Measurements from ENCODE around the gene BRD1. TPM values are rescaled to one million over a fixed set of nuclear protein-coding genes. Genes with fewer than 3 reads are reported as not detected.

The BRD1 gene
- polyA plus RNA-seq, 3 donors: 0.61 to 13.8 (median 0.86) TPM

DNA sequence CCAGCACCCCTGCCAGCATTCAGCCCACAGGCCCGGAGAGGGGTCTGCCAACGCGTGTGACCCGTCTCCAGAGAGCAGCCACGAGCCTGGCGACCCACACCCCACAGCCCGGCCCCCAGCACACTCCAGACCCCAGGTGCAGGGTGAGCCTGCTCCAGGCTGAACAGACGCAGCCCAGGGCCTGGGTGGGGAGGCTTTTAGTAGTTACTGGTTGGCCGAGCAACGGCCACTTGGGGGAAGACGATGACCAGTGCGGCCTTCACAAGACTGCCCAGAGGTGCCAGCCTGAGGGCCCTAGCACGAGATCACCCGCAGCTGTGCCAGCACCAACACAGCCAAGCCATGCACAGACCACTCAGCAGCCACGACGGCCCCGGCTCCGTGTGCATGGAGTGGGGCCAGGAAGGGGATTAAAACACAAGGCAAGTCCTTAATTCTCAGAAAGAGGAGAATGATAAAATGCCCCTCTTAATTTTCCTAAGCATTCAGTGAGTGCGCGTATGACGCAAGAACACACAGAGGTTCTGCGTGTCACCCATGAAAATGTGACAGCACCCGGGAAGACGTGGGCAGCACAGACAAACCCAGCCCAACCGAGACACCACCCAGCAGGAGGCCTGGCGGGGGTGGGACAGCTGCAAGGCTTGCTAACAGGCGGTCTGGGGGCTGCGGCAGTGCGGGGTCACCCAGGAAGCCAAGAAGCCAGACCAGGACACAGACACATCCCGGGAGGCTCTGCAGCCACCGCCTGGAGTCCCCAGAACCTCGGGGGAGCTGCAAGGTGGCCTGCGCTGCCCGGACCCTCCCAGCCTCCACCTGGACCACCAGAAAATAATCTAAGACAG, 47.6 kb downstream of the BRD1 start:
- WGBS (ENCODE audit: insufficient coverage): 77% methylated on average over 12 of the region's 34 CpGs
- no peak for DNase-seq
- H3K9me3 Mint-ChIP-seq: peaks cover 0 to 2% (median 0%) of the 10 kb centered on the region in 7 donors
- intact Hi-C loops (cut with micrococcal nuclease): no loop called here
- no peak overlapping the region for H3K27ac ChIP-seq (ENCODE audit: low read depth in 1 of 2, low read length in 2 of 2)
- peaks cover 0 to 2% (median 0%) of the 10 kb centered on the region in 3 donors for H3K27me3 Mint-ChIP-seq (ENCODE audit: low read depth in 3 of 3)
- H3K4me1 ChIP-seq (ENCODE audit: control insufficient read depth in 1 of 2, insufficient read depth in 2 of 2, low read length in 2 of 2): no peaks in the 10 kb centered on the region
- H4K20me1 ChIP-seq (ENCODE audit: insufficient read depth, low read length): peaks cover 91% of the 10 kb centered on the region
- peaks cover 51% of the 10 kb centered on the region for H3K79me2 ChIP-seq (ENCODE audit: insufficient read depth, low read length)
- no peak overlapping the region for H3K4me2 ChIP-seq (replicated peaks; ENCODE audit: extremely low read depth, low read length, poor library complexity, severe bottlenecking)
- peak overlapping the region in 2 of 7 donors; percentile 36 for H3K27ac Mint-ChIP-seq
- H3K27me3 ChIP-seq (ENCODE audit: control insufficient read depth in 2 of 2, insufficient read depth in 2 of 2, low read length in 2 of 2): no peaks in the 10 kb centered on the region
- TF ChIP-seq, protein P1, sequence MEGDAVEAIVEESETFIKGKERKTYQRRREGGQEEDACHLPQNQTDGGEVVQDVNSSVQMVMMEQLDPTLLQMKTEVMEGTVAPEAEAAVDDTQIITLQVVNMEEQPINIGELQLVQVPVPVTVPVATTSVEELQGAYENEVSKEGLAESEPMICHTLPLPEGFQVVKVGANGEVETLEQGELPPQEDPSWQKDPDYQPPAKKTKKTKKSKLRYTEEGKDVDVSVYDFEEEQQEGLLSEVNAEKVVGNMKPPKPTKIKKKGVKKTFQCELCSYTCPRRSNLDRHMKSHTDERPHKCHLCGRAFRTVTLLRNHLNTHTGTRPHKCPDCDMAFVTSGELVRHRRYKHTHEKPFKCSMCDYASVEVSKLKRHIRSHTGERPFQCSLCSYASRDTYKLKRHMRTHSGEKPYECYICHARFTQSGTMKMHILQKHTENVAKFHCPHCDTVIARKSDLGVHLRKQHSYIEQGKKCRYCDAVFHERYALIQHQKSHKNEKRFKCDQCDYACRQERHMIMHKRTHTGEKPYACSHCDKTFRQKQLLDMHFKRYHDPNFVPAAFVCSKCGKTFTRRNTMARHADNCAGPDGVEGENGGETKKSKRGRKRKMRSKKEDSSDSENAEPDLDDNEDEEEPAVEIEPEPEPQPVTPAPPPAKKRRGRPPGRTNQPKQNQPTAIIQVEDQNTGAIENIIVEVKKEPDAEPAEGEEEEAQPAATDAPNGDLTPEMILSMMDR (IDR thresholded peaks at IDR 0.05): no peak
- no peak overlapping the region for H3K4me3 Mint-ChIP-seq
- no peak overlapping the region for H2AFZ ChIP-seq (ENCODE audit: insufficient read depth, low read depth, low read length, poor library complexity, severe bottlenecking)
- no peak overlapping the region for H3K9ac ChIP-seq (ENCODE audit: insufficient read depth, low read length, poor library complexity, severe bottlenecking)
- no peaks in the 10 kb centered on the region for H3K4me1 Mint-ChIP-seq
- H3K9me3 ChIP-seq (replicated peaks in 1 of 2; ENCODE audit: control insufficient read depth in 1 of 2, insufficient read depth in 1 of 2, low read length in 2 of 2): no peaks in the 10 kb centered on the region
- peaks cover 77 to 91% of the 10 kb centered on the region in 2 donors for H3K36me3 ChIP-seq (replicated peaks in 1 of 2; ENCODE audit: control insufficient read depth in 1 of 2, insufficient read depth in 2 of 2, low read length in 2 of 2)
- H3K36me3 Mint-ChIP-seq: peaks cover 58 to 92% of the 10 kb centered on the region in 2 donors
- no peak overlapping the region for H3K4me3 ChIP-seq (replicated peaks in 1 of 3; ENCODE audit: low read depth in 2 of 3, low read length in 3 of 3)

DNA sequence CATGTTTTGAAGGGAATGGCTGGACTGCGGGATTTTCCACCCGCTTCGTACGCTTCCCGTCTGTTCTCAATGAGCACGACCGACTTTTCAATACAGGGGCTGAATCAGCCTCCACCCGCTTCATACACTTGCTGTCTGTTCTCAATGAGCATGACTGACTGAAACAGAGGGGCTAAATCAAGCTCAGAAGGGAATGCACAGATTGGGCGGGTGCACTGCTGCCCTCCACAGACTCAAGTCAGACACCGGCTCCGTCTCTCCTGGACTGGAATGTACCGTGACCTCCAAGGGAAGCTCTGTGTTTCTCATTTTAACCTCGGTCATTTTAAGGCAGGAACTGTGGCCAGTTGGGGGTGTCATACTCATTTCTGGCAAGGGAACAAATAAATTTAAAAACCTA, 48.5 kb downstream of the BRD1 start:
- Histone ChIP-seq H3K27ac (ENCODE audit: low read depth in 1 of 2, low read length in 2 of 2) (no peak overlapping the region), H3K4me1 (ENCODE audit: control insufficient read depth in 1 of 2, insufficient read depth in 2 of 2, low read length in 2 of 2) (no peaks in the 10 kb centered on the region), H3K9me3 (replicated peaks in 1 of 2; ENCODE audit: control insufficient read depth in 1 of 2, insufficient read depth in 1 of 2, low read length in 2 of 2) (no peaks in the 10 kb centered on the region), H3K4me2 (replicated peaks; ENCODE audit: extremely low read depth, low read length, poor library complexity, severe bottlenecking) (no peak overlapping the region), H3K27me3 (ENCODE audit: control insufficient read depth in 2 of 2, insufficient read depth in 2 of 2, low read length in 2 of 2) (no peaks in the 10 kb centered on the region), H3K9ac (ENCODE audit: insufficient read depth, low read length, poor library complexity, severe bottlenecking) (no peak overlapping the region), H3K4me3 (replicated peaks in 1 of 3; ENCODE audit: low read depth in 2 of 3, low read length in 3 of 3) (no peak overlapping the region), H2AFZ (ENCODE audit: insufficient read depth, low read depth, low read length, poor library complexity, severe bottlenecking) (no peak overlapping the region), H4K20me1 (ENCODE audit: insufficient read depth, low read length) (peaks cover 91% of the 10 kb centered on the region), H3K79me2 (ENCODE audit: insufficient read depth, low read length) (peaks cover 42% of the 10 kb centered on the region), H3K36me3 (replicated peaks in 1 of 2; ENCODE audit: control insufficient read depth in 1 of 2, insufficient read depth in 2 of 2, low read length in 2 of 2) (peaks cover 77 to 91% of the 10 kb centered on the region in 2 donors)
- Mint-ChIP-seq H3K4me3 (no peak overlapping the region), H3K27me3 (ENCODE audit: low read depth in 3 of 3) (peaks cover 0 to 2% (median 0%) of the 10 kb centered on the region in 3 donors), H3K4me1 (no peaks in the 10 kb centered on the region), H3K9me3 (peaks cover 0 to 2% (median 0%) of the 10 kb centered on the region in 7 donors), H3K27ac (peak overlapping the region in 2 of 7 donors; percentile 40 to 72), H3K36me3 (peaks cover 57 to 92% of the 10 kb centered on the region in 2 donors)
- intact Hi-C loops (cut with micrococcal nuclease): no loop called here
- no peak for DNase-seq
- 98% methylated on average over 11 of the region's 13 CpGs for WGBS (ENCODE audit: insufficient coverage)
- TF ChIP-seq, protein P1 (IDR thresholded peaks at IDR 0.05): no peak

Measured in CD14-positive monocyte (primary cell).